GM18526 (cell line): ENCODE results near the gene EIF3K.

Experiments used
- POLR2A ChIP-seq: IDR thresholded peaks from 3 replicates; pipeline ENCODE4 v1.6.1; 2011; ENCODE audit not compliant: insufficient read length; ENCODE audit errors: extremely low read depth

EIF3K gene

GRCh38 chr19:38685666-38686529 is 66.9 kb downstream of the EIF3K start:
- no peak for TF ChIP-seq POLR2A

GRCh38 chr19:38686530-38686888 is 67.5 kb downstream of the EIF3K start:
- TF ChIP-seq POLR2A: peak; percentile 21
